ENCODE data around the gene CAPN1.

GRCh38 chr11:65187146-65187675 lies 5.5 kb downstream of the CAPN1 start:
- TF ChIP-seq EZH2 (IDR thresholded peaks at IDR 0.05; ENCODE audit: insufficient read depth, poor library complexity, severe bottlenecking) (no peak), EZH2phosphoT487 (IDR thresholded peaks at IDR 0.05; ENCODE audit: insufficient read depth, low read depth) (no peak)
